ENCODE measurements around the gene SPAG9.

The SPAG9 gene

GRCh38 chr17:50976951-50977472 is 143.7 kb downstream of the SPAG9 start:
- no peak overlapping the region for H3K4me3 ChIP-seq (ENCODE audit: low read length)
- DNase-seq (ENCODE audit: low read depth), result no peak
- no peak for TF ChIP-seq CTCF (conservative IDR thresholded peaks at IDR 0.05; ENCODE audit: low read depth, low read length)

- no peak overlapping the region for H3K4me3 ChIP-seq (ENCODE audit: low read length)
- no peak for TF ChIP-seq CTCF (conservative IDR thresholded peaks at IDR 0.05; ENCODE audit: low read depth, low read length)
- DNase-seq (ENCODE audit: low read depth), result no peak
These were observed 146.8 kb downstream of the SPAG9 start for GRCh38 chr17:50973557-50974494.

GRCh38 chr17:50972577-50972976 is 148.1 kb downstream of the SPAG9 start:
- DNase-seq (ENCODE audit: low read depth), result no peak
- no peak for TF ChIP-seq CTCF (conservative IDR thresholded peaks at IDR 0.05; ENCODE audit: low read depth, low read length)

GRCh38 chr17:50967795-50968194 is 152.9 kb downstream of the SPAG9 start:
- no peak for DNase-seq (ENCODE audit: low read depth)
- TF ChIP-seq CTCF (conservative IDR thresholded peaks at IDR 0.05; ENCODE audit: low read depth, low read length), result no peak
- no peak overlapping the region for H3K4me3 ChIP-seq (ENCODE audit: low read length)

More at GRCh38 chr17:50972577-50972976, 148.1 kb downstream of the SPAG9 start:
- H3K4me3 ChIP-seq (ENCODE audit: low read length), result no peak overlapping the region

GRCh38 chr17:50966163-50966666 is 154.5 kb downstream of the SPAG9 start:
- H3K4me3 ChIP-seq (ENCODE audit: low read length), result no peak overlapping the region
- no peak for DNase-seq (ENCODE audit: low read depth)
- no peak for TF ChIP-seq CTCF (conservative IDR thresholded peaks at IDR 0.05; ENCODE audit: low read depth, low read length)

GRCh38 chr17:50963139-50963538 is 157.5 kb downstream of the SPAG9 start:
- no peak for DNase-seq (ENCODE audit: low read depth)
- no peak overlapping the region for H3K4me3 ChIP-seq (ENCODE audit: low read length)
- no peak for TF ChIP-seq CTCF (conservative IDR thresholded peaks at IDR 0.05; ENCODE audit: low read depth, low read length)
